ENCODE results near the gene CFL2.

CFL2 gene

DNA sequence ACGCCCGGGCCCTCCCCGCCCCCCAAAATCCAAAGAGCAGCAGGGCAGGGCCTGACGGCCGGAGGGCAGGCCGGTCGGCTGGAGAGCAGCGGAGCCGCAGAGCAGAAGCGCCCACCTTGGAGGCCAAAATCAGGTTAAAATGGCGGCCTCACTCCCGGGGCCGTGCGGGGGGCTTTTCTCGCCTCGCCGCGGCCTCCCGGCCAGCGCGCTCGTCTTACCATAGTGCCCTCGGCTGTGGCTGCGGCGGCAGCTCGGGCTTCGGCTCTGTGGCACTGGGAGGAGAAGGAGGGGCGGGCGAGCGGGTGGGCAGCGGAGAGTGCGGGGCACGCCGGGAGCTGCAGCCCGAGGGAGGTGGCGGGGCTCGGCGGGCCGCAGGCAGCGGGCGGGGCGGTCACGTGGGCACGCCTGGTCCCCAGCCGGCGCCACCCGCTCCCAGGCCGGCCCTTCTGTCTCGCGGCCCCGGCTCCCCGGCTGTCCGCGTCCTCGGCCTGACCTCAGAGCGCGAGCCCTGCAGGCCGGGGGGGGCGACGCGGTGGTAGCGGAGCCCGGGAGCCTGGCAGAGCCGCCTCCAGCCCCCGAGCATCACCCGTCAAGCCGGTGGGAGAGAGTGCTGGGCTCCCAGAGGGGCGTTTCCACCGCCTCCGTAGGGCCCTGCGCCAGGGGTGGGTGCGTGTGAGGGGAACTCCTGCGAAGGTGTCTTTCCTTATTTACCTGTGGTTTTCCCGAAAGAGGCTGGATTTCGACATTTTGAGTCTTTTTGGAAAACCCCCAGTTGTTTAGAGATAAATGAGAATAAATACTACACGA is at the start of gene CFL2 (continued):
- TF ChIP-seq ZFHX2 (tag by site-specific recombination; conservative IDR thresholded peaks at IDR 0.05) (peak; percentile 58), GLIS2 (tag by site-specific recombination; IDR thresholded peaks at IDR 0.05) (peak; percentile 78), ZNF335 (tag by site-specific recombination; conservative IDR thresholded peaks at IDR 0.05) (peak; percentile 59), ZNF549 (tag by site-specific recombination; IDR thresholded peaks at IDR 0.05) (no peak), ZNF10 (tag by site-specific recombination; IDR thresholded peaks at IDR 0.05) (0 out of 2 replicates have a peak, but pooled peaks have one; percentile 14)
- TF ChIP-seq, protein P1, sequence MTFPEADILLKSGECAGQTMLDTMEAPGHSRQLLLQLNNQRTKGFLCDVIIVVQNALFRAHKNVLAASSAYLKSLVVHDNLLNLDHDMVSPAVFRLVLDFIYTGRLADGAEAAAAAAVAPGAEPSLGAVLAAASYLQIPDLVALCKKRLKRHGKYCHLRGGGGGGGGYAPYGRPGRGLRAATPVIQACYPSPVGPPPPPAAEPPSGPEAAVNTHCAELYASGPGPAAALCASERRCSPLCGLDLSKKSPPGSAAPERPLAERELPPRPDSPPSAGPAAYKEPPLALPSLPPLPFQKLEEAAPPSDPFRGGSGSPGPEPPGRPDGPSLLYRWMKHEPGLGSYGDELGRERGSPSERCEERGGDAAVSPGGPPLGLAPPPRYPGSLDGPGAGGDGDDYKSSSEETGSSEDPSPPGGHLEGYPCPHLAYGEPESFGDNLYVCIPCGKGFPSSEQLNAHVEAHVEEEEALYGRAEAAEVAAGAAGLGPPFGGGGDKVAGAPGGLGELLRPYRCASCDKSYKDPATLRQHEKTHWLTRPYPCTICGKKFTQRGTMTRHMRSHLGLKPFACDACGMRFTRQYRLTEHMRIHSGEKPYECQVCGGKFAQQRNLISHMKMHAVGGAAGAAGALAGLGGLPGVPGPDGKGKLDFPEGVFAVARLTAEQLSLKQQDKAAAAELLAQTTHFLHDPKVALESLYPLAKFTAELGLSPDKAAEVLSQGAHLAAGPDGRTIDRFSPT (tag by site-specific recombination; IDR thresholded peaks at IDR 0.05), result peak; percentile 66; the same call in 1 of the 2 replicates
- TF ChIP-seq, protein P2, sequence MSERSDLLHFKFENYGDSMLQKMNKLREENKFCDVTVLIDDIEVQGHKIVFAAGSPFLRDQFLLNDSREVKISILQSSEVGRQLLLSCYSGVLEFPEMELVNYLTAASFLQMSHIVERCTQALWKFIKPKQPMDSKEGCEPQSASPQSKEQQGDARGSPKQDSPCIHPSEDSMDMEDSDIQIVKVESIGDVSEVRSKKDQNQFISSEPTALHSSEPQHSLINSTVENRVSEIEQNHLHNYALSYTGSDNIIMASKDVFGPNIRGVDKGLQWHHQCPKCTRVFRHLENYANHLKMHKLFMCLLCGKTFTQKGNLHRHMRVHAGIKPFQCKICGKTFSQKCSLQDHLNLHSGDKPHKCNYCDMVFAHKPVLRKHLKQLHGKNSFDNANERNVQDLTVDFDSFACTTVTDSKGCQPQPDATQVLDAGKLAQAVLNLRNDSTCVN (tag by site-specific recombination; optimal IDR thresholded peaks at IDR 0.05), result peak; percentile 80

DNA sequence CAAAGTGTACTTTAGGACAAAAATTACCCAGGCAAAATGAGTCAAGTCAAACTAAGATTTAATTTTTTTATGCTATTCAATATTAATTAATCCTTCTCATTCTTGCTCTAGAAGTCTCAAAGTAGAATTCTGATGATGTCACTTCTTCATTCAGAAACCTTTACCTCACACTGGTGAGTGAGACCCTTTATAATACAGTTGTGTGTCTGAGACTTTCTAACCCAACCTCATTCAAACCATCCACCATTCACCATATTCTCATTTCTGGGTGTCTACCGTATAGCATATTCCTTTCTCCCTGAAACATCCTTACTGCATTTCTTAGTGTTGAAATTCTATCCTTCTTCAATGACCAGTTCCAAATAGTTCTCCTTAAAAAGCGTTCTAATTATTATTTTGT is 40.8 kb upstream of the CFL2 start:
- H3K9me3 ChIP-seq (ENCODE audit: control insufficient read depth, insufficient read depth, low read depth, low read length), result no peaks in the 10 kb centered on the region
- H3K4me3 ChIP-seq (ENCODE audit: low read depth, low read length), result no peak overlapping the region
- no peak overlapping the region for H3K27ac ChIP-seq (ENCODE audit: extremely low read depth, low read depth, low read length)
- ChIA-PET POLR2A (no interaction called here), CTCF (no interaction called here)
- H3K36me3 ChIP-seq (ENCODE audit: control insufficient read depth in 2 of 2, insufficient read depth in 1 of 2, low read length in 2 of 2), result peaks cover 36 to 47% of the 10 kb centered on the region in 2 experiments
- no peak for TF ChIP-seq ZNF311 (tag by site-specific recombination; IDR thresholded peaks at IDR 0.05; ENCODE audit: borderline replicate concordance)
- TF ChIP-seq, protein P3, sequence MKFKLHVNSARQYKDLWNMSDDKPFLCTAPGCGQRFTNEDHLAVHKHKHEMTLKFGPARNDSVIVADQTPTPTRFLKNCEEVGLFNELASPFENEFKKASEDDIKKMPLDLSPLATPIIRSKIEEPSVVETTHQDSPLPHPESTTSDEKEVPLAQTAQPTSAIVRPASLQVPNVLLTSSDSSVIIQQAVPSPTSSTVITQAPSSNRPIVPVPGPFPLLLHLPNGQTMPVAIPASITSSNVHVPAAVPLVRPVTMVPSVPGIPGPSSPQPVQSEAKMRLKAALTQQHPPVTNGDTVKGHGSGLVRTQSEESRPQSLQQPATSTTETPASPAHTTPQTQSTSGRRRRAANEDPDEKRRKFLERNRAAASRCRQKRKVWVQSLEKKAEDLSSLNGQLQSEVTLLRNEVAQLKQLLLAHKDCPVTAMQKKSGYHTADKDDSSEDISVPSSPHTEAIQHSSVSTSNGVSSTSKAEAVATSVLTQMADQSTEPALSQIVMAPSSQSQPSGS (tag by site-specific recombination; IDR thresholded peaks at IDR 0.05; ENCODE audit: low read depth), result peak; percentile 58; the same call in 1 of the 2 replicates
- no peaks in the 10 kb centered on the region for H3K4me1 ChIP-seq (ENCODE audit: control insufficient read depth, insufficient read depth, low read length)

DNA sequence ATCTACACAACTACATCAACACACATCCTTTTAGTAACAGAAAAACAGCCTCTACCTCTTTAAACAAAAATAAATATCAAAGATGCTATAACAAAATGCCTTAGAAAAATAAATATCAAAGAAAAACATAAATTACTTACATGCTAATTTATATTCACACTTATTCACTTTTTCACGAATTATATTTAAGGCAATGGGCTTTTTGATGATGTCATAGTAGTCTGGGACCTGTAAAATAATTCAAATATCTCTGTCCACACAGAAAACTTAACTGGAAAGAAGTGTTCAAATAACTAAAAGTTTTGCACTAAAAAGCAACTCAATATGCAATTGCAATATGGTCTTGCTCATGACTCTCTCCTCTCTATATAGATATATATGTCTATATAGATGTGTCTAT is 40.3 kb upstream of the CFL2 start:
- CTCF ChIA-PET, result no interaction called here
- Histone ChIP-seq H3K9me3 (ENCODE audit: control insufficient read depth, insufficient read depth, low read depth, low read length) (no peaks in the 10 kb centered on the region), H3K36me3 (ENCODE audit: control insufficient read depth in 2 of 2, insufficient read depth in 1 of 2, low read length in 2 of 2) (peaks cover 31 to 42% of the 10 kb centered on the region in 2 experiments), H3K4me1 (ENCODE audit: control insufficient read depth, insufficient read depth, low read length) (no peaks in the 10 kb centered on the region), H3K27ac (ENCODE audit: extremely low read depth, low read depth, low read length) (no peak overlapping the region), H3K4me3 (ENCODE audit: low read depth, low read length) (no peak overlapping the region)
- POLR2A ChIA-PET, result no interaction called here
- TF ChIP-seq ZNF114 (tag by site-specific recombination; IDR thresholded peaks at IDR 0.05) (no peak), ZNF155 (tag by site-specific recombination; IDR thresholded peaks at IDR 0.05) (no peak), ZNF138 (tag by site-specific recombination; IDR thresholded peaks at IDR 0.05; ENCODE audit: borderline replicate concordance) (no peak), ZNF132 (tag by site-specific recombination; IDR thresholded peaks at IDR 0.05; ENCODE audit: borderline replicate concordance) (no peak), ZNF843 (tag by site-specific recombination; IDR thresholded peaks at IDR 0.05) (no peak), ZFP41 (tag by site-specific recombination; IDR thresholded peaks at IDR 0.05; ENCODE audit: borderline replicate concordance) (no peak), ZNF664 (tag by site-specific recombination; IDR thresholded peaks at IDR 0.05) (no peak), OSR2 (tag by site-specific recombination; IDR thresholded peaks at IDR 0.05) (no peak), ZNF341 (tag by site-specific recombination; IDR thresholded peaks at IDR 0.05; ENCODE audit: low read depth) (no peak), ZNF777 (tag by site-specific recombination; IDR thresholded peaks at IDR 0.05; ENCODE audit: borderline replicate concordance) (no peak), ZNF324 (tag by site-specific recombination; IDR thresholded peaks at IDR 0.05) (no peak), HOXC10 (CRISPR knock-in tag; IDR thresholded peaks at IDR 0.05) (no peak), ZNF585B (tag by site-specific recombination; IDR thresholded peaks at IDR 0.05) (no peak)
- TF ChIP-seq, protein P4, sequence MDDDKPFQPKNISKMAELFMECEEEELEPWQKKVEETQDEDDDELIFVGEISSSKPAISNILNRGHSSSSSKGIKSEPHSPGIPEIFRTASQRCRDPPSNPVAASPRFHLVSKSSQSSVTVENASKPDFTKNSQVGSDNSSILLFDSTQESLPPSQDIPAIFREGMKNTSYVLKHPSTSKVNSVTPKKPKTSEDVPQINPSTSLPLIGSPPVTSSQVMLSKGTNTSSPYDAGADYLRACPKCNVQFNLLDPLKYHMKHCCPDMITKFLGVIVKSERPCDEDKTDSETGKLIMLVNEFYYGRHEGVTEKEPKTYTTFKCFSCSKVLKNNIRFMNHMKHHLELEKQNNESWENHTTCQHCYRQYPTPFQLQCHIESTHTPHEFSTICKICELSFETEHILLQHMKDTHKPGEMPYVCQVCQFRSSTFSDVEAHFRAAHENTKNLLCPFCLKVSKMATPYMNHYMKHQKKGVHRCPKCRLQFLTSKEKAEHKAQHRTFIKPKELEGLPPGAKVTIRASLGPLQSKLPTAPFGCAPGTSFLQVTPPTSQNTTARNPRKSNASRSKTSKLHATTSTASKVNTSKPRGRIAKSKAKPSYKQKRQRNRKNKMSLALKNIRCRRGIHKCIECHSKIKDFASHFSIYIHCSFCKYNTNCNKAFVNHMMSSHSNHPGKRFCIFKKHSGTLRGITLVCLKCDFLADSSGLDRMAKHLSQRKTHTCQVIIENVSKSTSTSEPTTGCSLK (tag by site-specific recombination; IDR thresholded peaks at IDR 0.05), result no peak
- TF ChIP-seq, protein P5, sequence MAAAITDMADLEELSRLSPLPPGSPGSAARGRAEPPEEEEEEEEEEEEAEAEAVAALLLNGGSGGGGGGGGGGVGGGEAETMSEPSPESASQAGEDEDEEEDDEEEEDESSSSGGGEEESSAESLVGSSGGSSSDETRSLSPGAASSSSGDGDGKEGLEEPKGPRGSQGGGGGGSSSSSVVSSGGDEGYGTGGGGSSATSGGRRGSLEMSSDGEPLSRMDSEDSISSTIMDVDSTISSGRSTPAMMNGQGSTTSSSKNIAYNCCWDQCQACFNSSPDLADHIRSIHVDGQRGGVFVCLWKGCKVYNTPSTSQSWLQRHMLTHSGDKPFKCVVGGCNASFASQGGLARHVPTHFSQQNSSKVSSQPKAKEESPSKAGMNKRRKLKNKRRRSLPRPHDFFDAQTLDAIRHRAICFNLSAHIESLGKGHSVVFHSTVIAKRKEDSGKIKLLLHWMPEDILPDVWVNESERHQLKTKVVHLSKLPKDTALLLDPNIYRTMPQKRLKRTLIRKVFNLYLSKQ (tag by site-specific recombination; IDR thresholded peaks at IDR 0.05; ENCODE audit: borderline replicate concordance), result no peak
